DND-41 (cell line): ENCODE results near the gene ASF1B.

Source experiments
- EZH2 ChIP-seq: IDR thresholded peaks from 3 replicates; pipeline ENCODE4 v1.6.1; 2012; ENCODE audit warnings: borderline replicate concordance, low read depth, mild to moderate bottlenecking, moderate library complexity, low read length, inconsistent platforms; ENCODE audit not compliant: severe bottlenecking
- TF ChIP-seq, protein P1 (sequence below): IDR thresholded peaks from 2 replicates; pipeline ENCODE4 v1.5.1; 2012; ENCODE audit warnings: borderline replicate concordance, low read length, moderate library complexity, mild to moderate bottlenecking; ENCODE audit not compliant: poor library complexity, severe bottlenecking; ENCODE audit errors: extremely low read depth

DNA sequence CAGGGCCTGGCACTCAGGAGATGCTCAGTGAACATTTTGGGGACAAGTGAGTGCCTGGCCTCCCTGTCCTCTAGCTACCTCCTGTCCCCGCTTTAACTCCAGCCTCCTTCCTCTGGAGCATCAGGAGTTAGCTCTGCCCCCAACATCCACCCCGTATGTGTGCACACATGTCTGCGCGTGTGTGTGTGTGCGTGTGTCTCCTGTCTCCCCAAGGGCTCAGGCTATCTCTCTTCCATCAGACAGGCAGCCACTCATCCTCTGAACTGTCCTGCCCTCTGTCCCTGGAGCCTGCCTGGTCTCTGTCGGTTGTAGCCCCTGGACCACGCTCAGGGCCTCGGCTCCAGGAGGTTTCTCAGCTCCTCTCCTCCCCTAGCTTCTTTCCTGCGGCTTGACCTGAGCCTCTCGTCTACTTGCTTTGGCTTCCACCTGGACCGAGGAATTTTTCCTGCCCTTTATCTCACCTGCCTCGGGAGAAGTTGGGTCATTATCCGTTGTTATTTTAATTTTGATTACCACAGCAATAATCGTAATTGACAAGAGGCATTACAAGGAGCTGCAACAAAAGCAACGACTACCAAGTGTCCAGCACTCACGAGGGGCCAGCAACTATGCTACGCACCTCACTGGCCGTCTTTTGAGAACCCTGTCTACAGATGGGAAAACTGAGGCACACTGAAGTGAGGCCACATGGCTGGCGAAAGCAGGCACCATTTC is 32.0 kb upstream of the ASF1B start:
- no peak for TF ChIP-seq EZH2
- TF ChIP-seq, protein P1, sequence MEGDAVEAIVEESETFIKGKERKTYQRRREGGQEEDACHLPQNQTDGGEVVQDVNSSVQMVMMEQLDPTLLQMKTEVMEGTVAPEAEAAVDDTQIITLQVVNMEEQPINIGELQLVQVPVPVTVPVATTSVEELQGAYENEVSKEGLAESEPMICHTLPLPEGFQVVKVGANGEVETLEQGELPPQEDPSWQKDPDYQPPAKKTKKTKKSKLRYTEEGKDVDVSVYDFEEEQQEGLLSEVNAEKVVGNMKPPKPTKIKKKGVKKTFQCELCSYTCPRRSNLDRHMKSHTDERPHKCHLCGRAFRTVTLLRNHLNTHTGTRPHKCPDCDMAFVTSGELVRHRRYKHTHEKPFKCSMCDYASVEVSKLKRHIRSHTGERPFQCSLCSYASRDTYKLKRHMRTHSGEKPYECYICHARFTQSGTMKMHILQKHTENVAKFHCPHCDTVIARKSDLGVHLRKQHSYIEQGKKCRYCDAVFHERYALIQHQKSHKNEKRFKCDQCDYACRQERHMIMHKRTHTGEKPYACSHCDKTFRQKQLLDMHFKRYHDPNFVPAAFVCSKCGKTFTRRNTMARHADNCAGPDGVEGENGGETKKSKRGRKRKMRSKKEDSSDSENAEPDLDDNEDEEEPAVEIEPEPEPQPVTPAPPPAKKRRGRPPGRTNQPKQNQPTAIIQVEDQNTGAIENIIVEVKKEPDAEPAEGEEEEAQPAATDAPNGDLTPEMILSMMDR = no peak
